HepG2 (cell line): ENCODE measurements around the gene TRIM8. TPM values are rescaled to one million over a fixed set of nuclear protein-coding genes. Genes with fewer than 3 reads are reported as not detected.
A peak's percentile ranks its signal among the peaks of the same experiment; 100 is the strongest.

Source experiments
- CEBPG ChIP-seq: IDR thresholded peaks from 2 replicates; pipeline ENCODE4 v1.6.1; 2016
- NFRKB ChIP-seq: fragments of 450-650 bp; IDR thresholded peaks from 2 replicates; pipeline ENCODE4 v1.6.1; 2017
- SRF ChIP-seq: IDR thresholded peaks from 2 replicates; pipeline ENCODE4 v1.6.1; 2011; ENCODE audit warnings: mild to moderate bottlenecking, low read depth, low read length, moderate library complexity
- TBX2 ChIP-seq: sonication (generic); formaldehyde crosslinking; IDR thresholded peaks from 2 replicates; pipeline ENCODE4 v1.5.0; 2020; ENCODE audit warnings: missing genetic modification reagents, mild to moderate bottlenecking, borderline replicate concordance
- ZNF343 ChIP-seq: sonication (generic); formaldehyde crosslinking; IDR thresholded peaks from 2 replicates; pipeline ENCODE4 v1.4.0; 2020; ENCODE audit warnings: mild to moderate bottlenecking, missing genetic modification reagents
- ZNF501 ChIP-seq: sonication (generic); formaldehyde crosslinking; IDR thresholded peaks from 2 replicates; pipeline ENCODE4 v1.5.1; 2020; ENCODE audit warnings: mild to moderate bottlenecking, moderate library complexity, missing genetic modification reagents
- ZNF614 ChIP-seq: IDR thresholded peaks from 2 replicates; pipeline ENCODE4 v1.6.1; 2018; ENCODE audit warnings: missing biosample characterization, missing genetic modification reagents, inconsistent platforms, borderline replicate concordance
- ZNF619 ChIP-seq: sonication (generic); formaldehyde crosslinking; IDR thresholded peaks from 2 replicates; pipeline ENCODE4 v1.4.0; 2020; ENCODE audit warnings: mild to moderate bottlenecking, missing genetic modification reagents
- ZNF772 ChIP-seq: sonication (generic); formaldehyde crosslinking; IDR thresholded peaks from 2 replicates; pipeline ENCODE4 v1.5.0; 2020; ENCODE audit warnings: mild to moderate bottlenecking, missing genetic modification reagents
- polyA plus RNA-seq, 8 experiments: library from polyadenylated mRNA; depleted of rRNA in 3 of 8; stranded (reverse) in 7 of 8; unstranded in 1 of 8; fragments of >200 nt; fragmentation: Illumina TruSeq in 4 of 8; extraction: Trizol in 4 of 8; gene quantifications; 2 replicates each; pipeline versions ENCODE4 v1.2.1 to v1.2.3, GENCODE V29; 2011 to 2016; ENCODE audit warnings: low read depth in 4 of 8, missing spikeins in 1 of 8, mixed read lengths in 1 of 8; ENCODE audit not compliant: insufficient read depth in 1 of 8
- total RNA-seq, 5 experiments: library from RNA; depleted of rRNA; stranded (reverse); fragments of >200 nt; fragmentation: Illumina TruSeq; extraction: Trizol; gene quantifications; 2 replicates each; pipeline ENCODE4 v1.2.3, GENCODE V29; 2016; ENCODE audit warnings: low read depth in 1 of 5
- TF ChIP-seq, protein P1 (sequence below): sonication (generic); formaldehyde crosslinking; IDR thresholded peaks from 2 replicates; pipeline ENCODE4 v1.4.0; 2020; ENCODE audit warnings: missing genetic modification reagents
- TF ChIP-seq, protein P2 (sequence below): sonication (generic); formaldehyde crosslinking; IDR thresholded peaks from 2 replicates; pipeline ENCODE4 v1.5.0; 2020; ENCODE audit warnings: missing genetic modification reagents
- TF ChIP-seq, protein P3 (sequence below): sonication (generic); formaldehyde crosslinking; IDR thresholded peaks from 2 replicates; pipeline ENCODE4 v1.8.0; 2022; ENCODE audit warnings: missing genetic modification reagents, mild to moderate bottlenecking, borderline replicate concordance
- TF ChIP-seq, protein P4 (sequence below): sonication (generic); formaldehyde crosslinking; conservative IDR thresholded peaks from 2 replicates; pipeline ENCODE4 v1.4.0; 2020; ENCODE audit warnings: missing genetic modification reagents
- TF ChIP-seq, protein P5 (sequence below): sonication (generic); formaldehyde crosslinking; IDR thresholded peaks from 2 replicates; pipeline ENCODE4 v1.4.0; 2020; ENCODE audit warnings: missing genetic modification reagents
- TF ChIP-seq, protein P6 (sequence below): sonication (generic); formaldehyde crosslinking; IDR thresholded peaks from 2 replicates; pipeline ENCODE4 v1.4.0; 2020; ENCODE audit warnings: missing genetic modification reagents, mild to moderate bottlenecking, borderline replicate concordance

The TRIM8 gene
- total and polyA plus RNA-seq, 2 of the 13 experiments (the other 11 are each of a cell fraction or from before 2014, with no cell fraction given): 38.9 to 66.5 TPM

DNA sequence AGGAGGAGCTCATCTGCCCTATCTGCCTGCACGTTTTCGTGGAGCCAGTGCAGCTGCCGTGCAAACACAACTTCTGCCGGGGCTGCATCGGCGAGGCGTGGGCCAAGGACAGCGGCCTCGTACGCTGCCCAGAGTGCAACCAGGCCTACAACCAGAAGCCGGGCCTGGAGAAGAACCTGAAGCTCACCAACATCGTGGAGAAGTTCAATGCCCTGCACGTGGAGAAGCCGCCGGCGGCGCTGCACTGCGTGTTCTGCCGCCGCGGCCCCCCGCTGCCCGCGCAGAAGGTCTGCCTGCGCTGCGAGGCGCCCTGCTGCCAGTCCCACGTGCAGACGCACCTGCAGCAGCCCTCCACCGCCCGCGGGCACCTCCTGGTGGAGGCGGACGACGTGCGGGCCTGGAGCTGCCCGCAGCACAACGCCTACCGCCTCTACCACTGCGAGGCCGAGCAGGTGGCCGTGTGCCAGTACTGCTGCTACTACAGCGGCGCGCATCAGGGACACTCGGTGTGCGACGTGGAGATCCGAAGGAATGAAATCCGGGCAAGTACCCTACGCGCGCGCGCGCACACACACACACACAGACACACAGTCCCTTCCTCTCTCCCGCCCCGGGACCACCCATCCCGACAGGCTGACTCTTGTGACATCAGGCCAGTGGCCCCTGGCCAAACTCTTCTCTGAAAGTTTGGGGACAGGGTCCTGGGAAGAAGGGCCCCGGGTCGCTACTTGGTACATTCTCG is 538 bp downstream of the TRIM8 start (continued):
- TF ChIP-seq, protein P1, sequence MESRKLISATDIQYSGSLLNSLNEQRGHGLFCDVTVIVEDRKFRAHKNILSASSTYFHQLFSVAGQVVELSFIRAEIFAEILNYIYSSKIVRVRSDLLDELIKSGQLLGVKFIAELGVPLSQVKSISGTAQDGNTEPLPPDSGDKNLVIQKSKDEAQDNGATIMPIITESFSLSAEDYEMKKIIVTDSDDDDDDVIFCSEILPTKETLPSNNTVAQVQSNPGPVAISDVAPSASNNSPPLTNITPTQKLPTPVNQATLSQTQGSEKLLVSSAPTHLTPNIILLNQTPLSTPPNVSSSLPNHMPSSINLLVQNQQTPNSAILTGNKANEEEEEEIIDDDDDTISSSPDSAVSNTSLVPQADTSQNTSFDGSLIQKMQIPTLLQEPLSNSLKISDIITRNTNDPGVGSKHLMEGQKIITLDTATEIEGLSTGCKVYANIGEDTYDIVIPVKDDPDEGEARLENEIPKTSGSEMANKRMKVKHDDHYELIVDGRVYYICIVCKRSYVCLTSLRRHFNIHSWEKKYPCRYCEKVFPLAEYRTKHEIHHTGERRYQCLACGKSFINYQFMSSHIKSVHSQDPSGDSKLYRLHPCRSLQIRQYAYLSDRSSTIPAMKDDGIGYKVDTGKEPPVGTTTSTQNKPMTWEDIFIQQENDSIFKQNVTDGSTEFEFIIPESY (CRISPR knock-in tag): peak; percentile 85
- TF ChIP-seq NFRKB (no peak), TBX2 (peak; percentile 75; the same call in 1 of the 2 replicates), ZNF772 (no peak), ZNF343 (CRISPR knock-in tag) (peak; percentile 98), ZNF614 (CRISPR knock-in tag) (no peak), ZNF619 (CRISPR knock-in tag) (no peak), ZNF501 (CRISPR knock-in tag) (peak; percentile 64), SRF (no peak), CEBPG (CRISPR knock-in tag) (no peak; the same call in 1 of the 2 replicates)
- TF ChIP-seq, protein P2, sequence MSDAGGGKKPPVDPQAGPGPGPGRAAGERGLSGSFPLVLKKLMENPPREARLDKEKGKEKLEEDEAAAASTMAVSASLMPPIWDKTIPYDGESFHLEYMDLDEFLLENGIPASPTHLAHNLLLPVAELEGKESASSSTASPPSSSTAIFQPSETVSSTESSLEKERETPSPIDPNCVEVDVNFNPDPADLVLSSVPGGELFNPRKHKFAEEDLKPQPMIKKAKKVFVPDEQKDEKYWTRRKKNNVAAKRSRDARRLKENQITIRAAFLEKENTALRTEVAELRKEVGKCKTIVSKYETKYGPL: no peak; the same call in 1 of the 2 replicates
- TF ChIP-seq, protein P3, sequence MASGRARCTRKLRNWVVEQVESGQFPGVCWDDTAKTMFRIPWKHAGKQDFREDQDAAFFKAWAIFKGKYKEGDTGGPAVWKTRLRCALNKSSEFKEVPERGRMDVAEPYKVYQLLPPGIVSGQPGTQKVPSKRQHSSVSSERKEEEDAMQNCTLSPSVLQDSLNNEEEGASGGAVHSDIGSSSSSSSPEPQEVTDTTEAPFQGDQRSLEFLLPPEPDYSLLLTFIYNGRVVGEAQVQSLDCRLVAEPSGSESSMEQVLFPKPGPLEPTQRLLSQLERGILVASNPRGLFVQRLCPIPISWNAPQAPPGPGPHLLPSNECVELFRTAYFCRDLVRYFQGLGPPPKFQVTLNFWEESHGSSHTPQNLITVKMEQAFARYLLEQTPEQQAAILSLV (CRISPR knock-in tag): peak; percentile 58
- TF ChIP-seq, protein P4, sequence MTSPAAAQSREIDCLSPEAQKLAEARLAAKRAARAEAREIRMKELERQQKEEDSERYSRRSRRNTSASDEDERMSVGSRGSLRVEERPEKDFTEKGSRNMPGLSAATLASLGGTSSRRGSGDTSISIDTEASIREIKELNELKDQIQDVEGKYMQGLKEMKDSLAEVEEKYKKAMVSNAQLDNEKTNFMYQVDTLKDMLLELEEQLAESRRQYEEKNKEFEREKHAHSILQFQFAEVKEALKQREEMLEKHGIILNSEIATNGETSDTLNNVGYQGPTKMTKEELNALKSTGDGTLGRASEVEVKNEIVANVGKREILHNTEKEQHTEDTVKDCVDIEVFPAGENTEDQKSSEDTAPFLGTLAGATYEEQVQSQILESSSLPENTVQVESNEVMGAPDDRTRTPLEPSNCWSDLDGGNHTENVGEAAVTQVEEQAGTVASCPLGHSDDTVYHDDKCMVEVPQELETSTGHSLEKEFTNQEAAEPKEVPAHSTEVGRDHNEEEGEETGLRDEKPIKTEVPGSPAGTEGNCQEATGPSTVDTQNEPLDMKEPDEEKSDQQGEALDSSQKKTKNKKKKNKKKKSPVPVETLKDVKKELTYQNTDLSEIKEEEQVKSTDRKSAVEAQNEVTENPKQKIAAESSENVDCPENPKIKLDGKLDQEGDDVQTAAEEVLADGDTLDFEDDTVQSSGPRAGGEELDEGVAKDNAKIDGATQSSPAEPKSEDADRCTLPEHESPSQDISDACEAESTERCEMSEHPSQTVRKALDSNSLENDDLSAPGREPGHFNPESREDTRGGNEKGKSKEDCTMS (CRISPR knock-in tag): no peak
- TF ChIP-seq, protein P5, sequence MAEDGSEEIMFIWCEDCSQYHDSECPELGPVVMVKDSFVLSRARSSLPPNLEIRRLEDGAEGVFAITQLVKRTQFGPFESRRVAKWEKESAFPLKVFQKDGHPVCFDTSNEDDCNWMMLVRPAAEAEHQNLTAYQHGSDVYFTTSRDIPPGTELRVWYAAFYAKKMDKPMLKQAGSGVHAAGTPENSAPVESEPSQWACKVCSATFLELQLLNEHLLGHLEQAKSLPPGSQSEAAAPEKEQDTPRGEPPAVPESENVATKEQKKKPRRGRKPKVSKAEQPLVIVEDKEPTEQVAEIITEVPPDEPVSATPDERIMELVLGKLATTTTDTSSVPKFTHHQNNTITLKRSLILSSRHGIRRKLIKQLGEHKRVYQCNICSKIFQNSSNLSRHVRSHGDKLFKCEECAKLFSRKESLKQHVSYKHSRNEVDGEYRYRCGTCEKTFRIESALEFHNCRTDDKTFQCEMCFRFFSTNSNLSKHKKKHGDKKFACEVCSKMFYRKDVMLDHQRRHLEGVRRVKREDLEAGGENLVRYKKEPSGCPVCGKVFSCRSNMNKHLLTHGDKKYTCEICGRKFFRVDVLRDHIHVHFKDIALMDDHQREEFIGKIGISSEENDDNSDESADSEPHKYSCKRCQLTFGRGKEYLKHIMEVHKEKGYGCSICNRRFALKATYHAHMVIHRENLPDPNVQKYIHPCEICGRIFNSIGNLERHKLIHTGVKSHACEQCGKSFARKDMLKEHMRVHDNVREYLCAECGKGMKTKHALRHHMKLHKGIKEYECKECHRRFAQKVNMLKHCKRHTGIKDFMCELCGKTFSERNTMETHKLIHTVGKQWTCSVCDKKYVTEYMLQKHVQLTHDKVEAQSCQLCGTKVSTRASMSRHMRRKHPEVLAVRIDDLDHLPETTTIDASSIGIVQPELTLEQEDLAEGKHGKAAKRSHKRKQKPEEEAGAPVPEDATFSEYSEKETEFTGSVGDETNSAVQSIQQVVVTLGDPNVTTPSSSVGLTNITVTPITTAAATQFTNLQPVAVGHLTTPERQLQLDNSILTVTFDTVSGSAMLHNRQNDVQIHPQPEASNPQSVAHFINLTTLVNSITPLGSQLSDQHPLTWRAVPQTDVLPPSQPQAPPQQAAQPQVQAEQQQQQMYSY (CRISPR knock-in tag): 0 out of 2 replicates have a peak, but pooled peaks have one; percentile 22
- TF ChIP-seq, protein P6, sequence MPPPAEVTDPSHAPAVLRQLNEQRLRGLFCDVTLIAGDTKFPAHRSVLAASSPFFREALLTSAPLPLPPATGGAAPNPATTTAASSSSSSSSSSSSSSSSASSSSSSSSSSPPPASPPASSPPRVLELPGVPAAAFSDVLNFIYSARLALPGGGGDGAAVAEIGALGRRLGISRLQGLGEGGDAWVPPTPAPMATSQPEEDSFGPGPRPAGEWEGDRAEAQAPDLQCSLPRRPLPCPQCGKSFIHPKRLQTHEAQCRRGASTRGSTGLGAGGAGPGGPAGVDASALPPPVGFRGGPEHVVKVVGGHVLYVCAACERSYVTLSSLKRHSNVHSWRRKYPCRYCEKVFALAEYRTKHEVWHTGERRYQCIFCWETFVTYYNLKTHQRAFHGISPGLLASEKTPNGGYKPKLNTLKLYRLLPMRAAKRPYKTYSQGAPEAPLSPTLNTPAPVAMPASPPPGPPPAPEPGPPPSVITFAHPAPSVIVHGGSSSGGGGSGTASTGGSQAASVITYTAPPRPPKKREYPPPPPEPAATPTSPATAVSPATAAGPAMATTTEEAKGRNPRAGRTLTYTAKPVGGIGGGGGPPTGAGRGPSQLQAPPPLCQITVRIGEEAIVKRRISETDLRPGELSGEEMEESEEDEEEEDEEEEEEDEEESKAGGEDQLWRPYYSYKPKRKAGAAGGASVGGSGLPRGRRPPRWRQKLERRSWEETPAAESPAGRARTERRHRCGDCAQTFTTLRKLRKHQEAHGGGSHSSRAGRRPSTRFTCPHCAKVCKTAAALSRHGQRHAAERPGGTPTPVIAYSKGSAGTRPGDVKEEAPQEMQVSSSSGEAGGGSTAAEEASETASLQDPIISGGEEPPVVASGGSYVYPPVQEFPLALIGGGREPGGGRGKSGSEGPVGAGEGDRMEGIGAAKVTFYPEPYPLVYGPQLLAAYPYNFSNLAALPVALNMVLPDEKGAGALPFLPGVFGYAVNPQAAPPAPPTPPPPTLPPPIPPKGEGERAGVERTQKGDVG (CRISPR knock-in tag): no peak
